Liver (tissue), 3 donors: ENCODE results near the gene C9orf85.

ENCODE experiments used
- ATF3 ChIP-seq: IDR thresholded peaks from 2 replicates; pipeline ENCODE4 v1.6.1; 2016; ENCODE audit warnings: antibody characterized with exemption
- CTCF ChIP-seq: fragments of 150-350 bp; IDR thresholded peaks from 2 replicates; pipeline ENCODE4 v1.5.1; 2017; ENCODE audit warnings: improper control_type of control experiment, low read depth, low read length; ENCODE audit not compliant: missing input control
- EGR1 ChIP-seq, 2 donors: IDR thresholded peaks; 2 replicates each; pipeline ENCODE4 v1.6.1; 2016 to 2018; ENCODE audit warnings: antibody characterized with exemption in 2 of 2, low read depth in 2 of 2
- FOXA1 ChIP-seq: IDR thresholded peaks from 2 replicates; pipeline ENCODE4 v1.6.1; 2016; ENCODE audit warnings: antibody characterized with exemption
- FOXA2 ChIP-seq: IDR thresholded peaks from 2 replicates; pipeline ENCODE4 v1.6.1; 2016; ENCODE audit warnings: antibody characterized with exemption
- GABPA ChIP-seq, 2 donors: IDR thresholded peaks in 1 of 2; conservative IDR thresholded peaks in 1 of 2; 2 replicates each; pipeline ENCODE4 v1.6.1; 2016; ENCODE audit warnings: antibody characterized with exemption in 2 of 2, mild to moderate bottlenecking in 1 of 2, moderate library complexity in 1 of 2
- JUND ChIP-seq, 2 donors: IDR thresholded peaks; 2 replicates each; pipeline ENCODE4 v1.6.1; 2016; ENCODE audit warnings: antibody characterized with exemption in 2 of 2
- MAX ChIP-seq: IDR thresholded peaks from 2 replicates; pipeline ENCODE4 v1.6.1; 2016; ENCODE audit warnings: antibody characterized with exemption
- NR2F2 ChIP-seq: IDR thresholded peaks from 2 replicates; pipeline ENCODE4 v1.6.1; 2016; ENCODE audit warnings: antibody characterized with exemption
- RAD21 ChIP-seq, 2 donors: IDR thresholded peaks; 2 replicates each; pipeline ENCODE4 v1.6.1; 2016; ENCODE audit warnings: antibody characterized with exemption in 2 of 2, mild to moderate bottlenecking in 2 of 2
- REST ChIP-seq: IDR thresholded peaks from 2 replicates; pipeline ENCODE4 v1.6.1; 2016; ENCODE audit warnings: antibody characterized with exemption, mild to moderate bottlenecking
- TAF1 ChIP-seq: conservative IDR thresholded peaks from 2 replicates; pipeline ENCODE4 v1.6.1; 2016; ENCODE audit warnings: antibody characterized with exemption, mild to moderate bottlenecking
- YY1 ChIP-seq: IDR thresholded peaks from 2 replicates; pipeline ENCODE4 v1.6.1; 2016; ENCODE audit warnings: antibody characterized with exemption, mild to moderate bottlenecking
- ZBTB33 ChIP-seq: IDR thresholded peaks from 2 replicates; pipeline ENCODE4 v1.6.1; 2016; ENCODE audit warnings: antibody characterized with exemption
- donor health status: healthy.
- donor health status: healthy.

GRCh38 chr9:71984403-71984802 is 73.0 kb downstream of the C9orf85 start:
- TF ChIP-seq CTCF (no peak), TAF1 (no peak), ATF3 (no peak), MAX (no peak), EGR1 (IDR thresholded peaks at IDR 0.05; ENCODE audit: low read depth in 2 of 2) (no peak), JUND (IDR thresholded peaks at IDR 0.05) (no peak), REST (no peak), ZBTB33 (no peak), RAD21 (IDR thresholded peaks at IDR 0.05) (no peak), FOXA1 (no peak), GABPA (IDR thresholded peaks at IDR 0.05 in 1 of 2, conservative IDR thresholded peaks at IDR 0.05 in 1 of 2) (no peak), FOXA2 (no peak), YY1 (no peak), NR2F2 (no peak)
